K562 (cell line): ENCODE results near the gene CRYAB. TPM values are rescaled to one million over a fixed set of nuclear protein-coding genes. Genes with fewer than 3 reads are reported as not detected.

Source experiments
- CTCFL ChIP-seq: IDR thresholded peaks from 2 replicates; pipeline ENCODE4 v1.6.1; 2011; ENCODE audit warnings: borderline replicate concordance, low read depth, mild to moderate bottlenecking, moderate library complexity, low read length; ENCODE audit not compliant: insufficient read depth, poor library complexity, severe bottlenecking
- E2F1 ChIP-seq: sonication (generic); formaldehyde crosslinking; IDR thresholded peaks from 2 replicates; pipeline ENCODE4 v1.8.1; 2023; ENCODE audit warnings: mild to moderate bottlenecking, missing genetic modification reagents, moderate library complexity
- GTF2F1 ChIP-seq: IDR thresholded peaks from 2 replicates; pipeline ENCODE4 v1.6.1; 2011; ENCODE audit warnings: low read depth, low read length, improper control_type of control experiment
- HDAC1 ChIP-seq, 2 experiments: fragments of 450-650 bp; IDR thresholded peaks; 2 replicates each; pipeline ENCODE4 v1.6.1; 2016 to 2017; ENCODE audit warnings: inconsistent platforms in 1 of 2, mild to moderate bottlenecking in 1 of 2, moderate library complexity in 1 of 2
- HDAC6 ChIP-seq: IDR thresholded peaks from 2 replicates; pipeline ENCODE4 v1.6.1; 2012; ENCODE audit warnings: low read depth, mild to moderate bottlenecking, control low read depth, inconsistent platforms, low read length, moderate library complexity
- HES1 ChIP-seq: fragments of 450-650 bp; IDR thresholded peaks from 2 replicates; pipeline ENCODE4 v1.6.1; 2016; ENCODE audit warnings: low read depth, mild to moderate bottlenecking, moderate library complexity
- MAFG ChIP-seq: fragments of 450-650 bp; conservative IDR thresholded peaks from 2 replicates; pipeline ENCODE4 v1.6.1; 2016; ENCODE audit warnings: missing genetic modification characterization, missing compliant biosample characterization
- MCM3 ChIP-seq: fragments of 450-650 bp; IDR thresholded peaks from 2 replicates; pipeline ENCODE4 v1.6.1; 2016
- PML ChIP-seq: IDR thresholded peaks from 2 replicates; pipeline ENCODE4 v1.6.1; 2012; ENCODE audit warnings: low read length, inconsistent platforms
- PRDM10 ChIP-seq: fragments of 450-650 bp; IDR thresholded peaks from 2 replicates; pipeline ENCODE4 v1.6.1; 2018; ENCODE audit not compliant: partially characterized antibody
- SMARCC2 ChIP-seq: fragments of 450-650 bp; IDR thresholded peaks from 2 replicates; pipeline ENCODE4 v1.6.1; 2017; ENCODE audit warnings: antibody characterized with exemption, moderate library complexity, mild to moderate bottlenecking, low read depth
- THRAP3 ChIP-seq: fragments of 450-650 bp; IDR thresholded peaks from 2 replicates; pipeline ENCODE4 v1.6.1; 2016; ENCODE audit warnings: mild to moderate bottlenecking, inconsistent platforms, borderline replicate concordance
- ZBTB11 ChIP-seq, 3 experiments: fragments of 200-800 bp in 1 of 3; fragments of 250-450 bp in 1 of 3; fragments of 450-650 bp in 1 of 3; sonication (Bioruptor Pico) in 1 of 3; sonication (Bioruptor generic) in 1 of 3; formaldehyde crosslinking in 1 of 3; IDR thresholded peaks; 2 replicates each; pipeline versions ENCODE4 v1.6.1 to v1.8.0; 2016 to 2022; ENCODE audit warnings: mild to moderate bottlenecking in 2 of 3, missing genetic modification characterization in 2 of 3, missing compliant biosample characterization in 1 of 3, moderate library complexity in 1 of 3
- ZNF668 ChIP-seq: fragments of 250-450 bp; sonication (Bioruptor Pico); IDR thresholded peaks from 2 replicates; pipeline ENCODE4 v1.8.0; 2022; ENCODE audit warnings: mild to moderate bottlenecking, inconsistent platforms
- polyA plus RNA-seq, 8 experiments: library from polyadenylated mRNA; depleted of rRNA in 4 of 8; stranded (reverse) in 5 of 8; unstranded in 3 of 8; fragments of >200 nt; fragmentation: Nextera tagmentation in 2 of 8; fragmentation: Illumina TruSeq in 1 of 8; extraction: Ambion mirVana in 2 of 8; extraction: Trizol in 1 of 8; gene quantifications; 2 replicates each; pipeline versions ENCODE4 v1.2.1 to v1.2.3, GENCODE V29; 2011 to 2014; ENCODE audit warnings: inconsistent platforms in 1 of 8, missing spikeins in 1 of 8
- total RNA-seq, 7 experiments: library from RNA; depleted of rRNA in 6 of 7; stranded (reverse); fragments of >200 nt in 6 of 7; fragmentation: Illumina TruSeq in 2 of 7; extraction: Trizol in 2 of 7; gene quantifications; 2 replicates each; pipeline versions ENCODE4 v1.2.1 to v1.2.3, GENCODE V29; 2011 to 2021; ENCODE audit warnings: low replicate concordance in 1 of 7

The CRYAB gene
- total and polyA plus RNA-seq, 9 of the 15 experiments (the other 6 are each of a cell fraction or from before 2014, with no cell fraction given): 0.83 to 7.5 (median 3.6) TPM

GRCh38 chr11:111878385-111878848 is 33.2 kb downstream of the CRYAB start (continued):
- TF ChIP-seq SMARCC2 (0 out of 2 replicates have a peak, but pooled peaks have one; percentile 19), ZNF668 (no peak), THRAP3 (0 out of 2 replicates have a peak, but pooled peaks have one; percentile 19), HES1 (0 out of 2 replicates have a peak, but pooled peaks have one; percentile 15), E2F1 (CRISPR knock-in tag) (no peak), MAFG (tag) (no peak), PML (no peak), PRDM10 (peak; percentile 99), ZBTB11 (CRISPR knock-in tag; IDR thresholded peaks at IDR 0.05) (no peak), GTF2F1 (no peak), HDAC6 (no peak), HDAC1 (IDR thresholded peaks at IDR 0.05) (peak; percentile 38 to 87; a peak in 2 of 4 replicates), MCM3 (no peak), CTCFL (no peak)
- TF ChIP-seq, all 486 proteins: peak for 13
